ENCODE results near the gene FAM222B. TPM values are rescaled to one million over a fixed set of nuclear protein-coding genes. Genes with fewer than 3 reads are reported as not detected.
"Not testable (repeated sequence)": the region's sequence is repeated elsewhere in the genome, so short reads cannot be mapped to it uniquely, and the experiment has no call there.

Gene FAM222B
- total RNA-seq, 4 donors from 2014 or later: 12.1 to 20.7 (median 17.8) TPM

DNA sequence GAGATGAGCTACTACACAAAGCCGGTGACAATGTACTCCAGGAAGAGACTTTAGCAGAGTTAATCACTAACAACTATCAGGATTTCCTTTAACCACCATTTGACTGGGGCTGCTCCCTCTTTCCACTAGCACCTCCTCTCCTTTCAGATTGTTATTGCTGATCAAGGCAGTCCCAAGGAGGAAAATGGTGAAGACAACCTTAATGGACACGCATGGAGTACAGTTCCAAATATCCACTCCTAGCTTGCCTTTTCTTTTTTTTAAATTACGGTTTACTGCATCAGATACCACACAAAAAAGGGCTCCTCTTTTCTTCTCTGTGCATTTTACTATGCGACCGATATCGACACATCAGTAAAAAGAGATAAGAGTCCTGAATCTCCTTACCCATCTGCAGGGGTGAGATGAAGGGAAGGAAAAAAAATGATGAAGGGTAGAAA lies 30.9 kb downstream of the FAM222B start:
- DNase-seq (ENCODE audit: low spot score in 2 of 2): no peak
- H3K36me3 ChIP-seq: no peaks in the 10 kb centered on the region
- H3K9me3 ChIP-seq: no peaks in the 10 kb centered on the region
- H3K4me3 ChIP-seq: peak overlapping the region; percentile 94
- no peaks in the 10 kb centered on the region for H3K27me3 ChIP-seq
- H3K4me1 ChIP-seq: peaks cover 54% of the 10 kb centered on the region
- TF ChIP-seq EP300 (IDR thresholded peaks at IDR 0.05): no peak
- 4% methylated on average over 6 of the region's 6 CpGs for whole genome bisulfite sequencing
- peak overlapping the region; percentile 95 for H3K27ac ChIP-seq

DNA sequence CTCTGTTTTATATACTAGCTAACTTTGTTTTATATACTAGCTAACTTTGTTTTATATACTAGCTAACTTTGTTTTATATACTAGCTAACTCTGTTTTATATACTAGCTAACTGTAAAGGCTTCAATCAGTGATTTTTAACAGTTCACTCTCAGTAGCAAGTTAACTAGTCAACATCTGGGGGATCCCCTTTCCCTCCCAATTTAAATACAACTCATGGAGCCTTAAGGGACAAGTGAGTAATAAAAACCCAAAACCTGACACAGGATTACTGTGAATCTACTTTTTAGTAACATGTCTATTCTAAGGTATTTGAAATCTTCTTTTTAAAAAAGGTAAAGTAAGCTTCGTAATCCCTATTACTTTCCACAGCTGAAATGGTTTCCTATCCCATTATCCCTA lies 32.2 kb downstream of the FAM222B start:
- TF ChIP-seq, protein P1, sequence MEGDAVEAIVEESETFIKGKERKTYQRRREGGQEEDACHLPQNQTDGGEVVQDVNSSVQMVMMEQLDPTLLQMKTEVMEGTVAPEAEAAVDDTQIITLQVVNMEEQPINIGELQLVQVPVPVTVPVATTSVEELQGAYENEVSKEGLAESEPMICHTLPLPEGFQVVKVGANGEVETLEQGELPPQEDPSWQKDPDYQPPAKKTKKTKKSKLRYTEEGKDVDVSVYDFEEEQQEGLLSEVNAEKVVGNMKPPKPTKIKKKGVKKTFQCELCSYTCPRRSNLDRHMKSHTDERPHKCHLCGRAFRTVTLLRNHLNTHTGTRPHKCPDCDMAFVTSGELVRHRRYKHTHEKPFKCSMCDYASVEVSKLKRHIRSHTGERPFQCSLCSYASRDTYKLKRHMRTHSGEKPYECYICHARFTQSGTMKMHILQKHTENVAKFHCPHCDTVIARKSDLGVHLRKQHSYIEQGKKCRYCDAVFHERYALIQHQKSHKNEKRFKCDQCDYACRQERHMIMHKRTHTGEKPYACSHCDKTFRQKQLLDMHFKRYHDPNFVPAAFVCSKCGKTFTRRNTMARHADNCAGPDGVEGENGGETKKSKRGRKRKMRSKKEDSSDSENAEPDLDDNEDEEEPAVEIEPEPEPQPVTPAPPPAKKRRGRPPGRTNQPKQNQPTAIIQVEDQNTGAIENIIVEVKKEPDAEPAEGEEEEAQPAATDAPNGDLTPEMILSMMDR (IDR thresholded peaks at IDR 0.05): no peak
- no peak for TF ChIP-seq EP300 (IDR thresholded peaks at IDR 0.05)
- TF ChIP-seq POLR2AphosphoS5 (IDR thresholded peaks at IDR 0.05): no peak
- no peak for TF ChIP-seq POLR2A (IDR thresholded peaks at IDR 0.05)
- Histone ChIP-seq H3K4me1 (peaks cover 54% of the 10 kb centered on the region), H3K4me3 (no peak overlapping the region), H3K9me3 (no peaks in the 10 kb centered on the region), H3K27ac (peak overlapping the region; percentile 86), H3K36me3 (no peaks in the 10 kb centered on the region), H3K27me3 (no peaks in the 10 kb centered on the region)
- no peak for DNase-seq (ENCODE audit: low spot score in 2 of 2)
- WGBS: 90% methylated on average over 1 of the region's 1 CpG

DNA sequence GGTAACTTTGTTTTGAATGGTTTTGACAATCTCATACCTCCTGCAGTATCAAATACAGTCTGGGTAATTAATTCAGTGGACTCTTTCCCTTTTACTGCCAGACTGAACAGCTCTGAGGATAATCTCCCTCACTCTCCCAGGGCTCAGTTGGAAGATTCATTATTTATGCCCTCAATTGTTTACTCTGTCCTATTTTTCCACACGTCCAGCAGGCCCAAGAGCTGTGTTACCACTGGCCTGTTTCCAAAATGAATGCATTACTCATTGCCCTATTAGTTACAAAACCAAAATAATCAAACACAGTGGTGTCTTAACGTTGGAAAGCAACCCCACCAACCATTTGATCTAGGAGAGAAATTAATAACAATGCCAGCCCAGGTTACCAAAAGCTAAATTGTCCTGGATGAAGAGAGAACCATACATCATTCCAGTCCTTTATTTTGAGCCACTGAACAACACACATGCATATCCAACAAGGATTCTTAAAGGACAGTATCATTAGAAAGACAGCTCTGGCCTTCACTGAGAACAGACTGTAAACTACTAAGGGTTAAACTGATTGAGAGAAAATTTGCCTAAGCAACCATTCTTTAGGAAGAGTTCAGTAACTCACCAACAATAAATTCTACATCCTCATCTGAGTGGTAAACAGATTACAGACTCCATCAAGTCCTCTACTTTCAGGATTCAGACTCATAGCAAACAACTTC lies 34.5 kb downstream of the FAM222B start:
- no peaks in the 10 kb centered on the region for H3K9me3 ChIP-seq
- no peaks in the 10 kb centered on the region for H3K27me3 ChIP-seq
- DNase-seq (ENCODE audit: low spot score in 2 of 2): no peak
- H3K4me1 ChIP-seq: peaks cover 51% of the 10 kb centered on the region
- no peak overlapping the region for H3K4me3 ChIP-seq
- H3K36me3 ChIP-seq: peaks cover 4% of the 10 kb centered on the region
- H3K27ac ChIP-seq: peak overlapping the region; percentile 86
- TF ChIP-seq POLR2A (IDR thresholded peaks at IDR 0.05): no peak
- TF ChIP-seq POLR2AphosphoS5 (IDR thresholded peaks at IDR 0.05): no peak
- TF ChIP-seq, protein P1 (IDR thresholded peaks at IDR 0.05): no peak
- no peak for TF ChIP-seq EP300 (IDR thresholded peaks at IDR 0.05)
- WGBS: 5% methylated on average over 2 of the region's 2 CpGs

DNA sequence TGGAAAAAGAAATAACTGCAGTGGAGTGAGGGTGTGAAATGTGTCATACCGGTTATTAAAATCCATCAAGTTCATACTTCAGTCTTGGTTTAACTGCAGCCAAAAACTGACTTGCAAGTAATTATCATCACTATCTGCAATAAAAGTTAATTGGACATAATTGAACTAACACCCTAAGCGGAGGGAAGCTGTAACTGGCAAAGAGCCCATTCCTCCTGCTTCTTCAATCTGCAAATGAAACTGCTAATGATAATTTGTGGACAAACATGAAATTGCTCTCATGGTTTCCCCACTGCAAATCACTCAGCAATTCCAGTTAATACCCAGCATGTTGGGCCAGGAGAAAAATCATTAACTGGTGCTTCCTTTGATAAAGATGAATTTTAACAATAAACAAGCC lies 46.5 kb downstream of the FAM222B start:
- 44% methylated on average over 2 of the region's 2 CpGs for WGBS
- Histone ChIP-seq H3K27ac (no peak overlapping the region), H3K27me3 (no peaks in the 10 kb centered on the region), H3K4me3 (no peak overlapping the region), H3K4me1 (no peaks in the 10 kb centered on the region), H3K36me3 (no peaks in the 10 kb centered on the region), H3K9me3 (no peaks in the 10 kb centered on the region)
- TF ChIP-seq POLR2A (IDR thresholded peaks at IDR 0.05): no peak
- TF ChIP-seq POLR2AphosphoS5 (IDR thresholded peaks at IDR 0.05): no peak
- no peak for TF ChIP-seq EP300 (IDR thresholded peaks at IDR 0.05)
- TF ChIP-seq, protein P1 (IDR thresholded peaks at IDR 0.05): no peak
- no peak for DNase-seq (ENCODE audit: low spot score in 2 of 2)

DNA sequence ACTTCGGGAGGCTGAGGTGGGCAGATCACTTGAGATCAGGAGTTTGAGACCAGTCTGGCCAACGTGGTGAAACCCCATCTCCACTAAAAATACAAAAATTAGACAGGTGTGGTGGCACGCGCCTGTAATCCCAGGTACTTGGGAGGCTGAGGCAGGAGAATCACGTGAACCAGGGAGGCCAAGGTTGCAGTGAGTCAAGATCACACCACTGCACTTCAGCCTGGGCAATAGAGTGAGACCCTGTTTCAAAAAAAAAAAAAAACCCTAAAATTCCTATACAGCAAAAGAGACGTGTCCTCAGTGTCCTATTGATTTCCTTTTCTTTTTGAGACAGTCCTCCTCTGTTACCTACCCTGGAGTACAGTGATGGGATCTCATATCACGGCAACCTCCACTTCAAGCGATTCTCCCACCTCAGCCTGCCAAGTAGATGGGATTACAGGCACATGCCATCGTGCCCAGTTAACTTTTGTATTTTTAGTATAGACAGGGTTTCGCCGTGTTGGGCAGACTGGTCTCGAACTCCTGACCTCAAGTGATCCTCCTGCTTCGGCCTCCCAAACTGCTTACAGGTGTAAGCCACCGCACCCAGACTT lies 47.6 kb downstream of the FAM222B start:
- not testable (repeated sequence) for DNase-seq (ENCODE audit: low spot score in 2 of 2); H3K27ac ChIP-seq; H3K4me3 ChIP-seq; H3K36me3 ChIP-seq; H3K9me3 ChIP-seq; H3K4me1 ChIP-seq; H3K27me3 ChIP-seq
- 93% methylated on average over 14 of the region's 14 CpGs for WGBS

DNA sequence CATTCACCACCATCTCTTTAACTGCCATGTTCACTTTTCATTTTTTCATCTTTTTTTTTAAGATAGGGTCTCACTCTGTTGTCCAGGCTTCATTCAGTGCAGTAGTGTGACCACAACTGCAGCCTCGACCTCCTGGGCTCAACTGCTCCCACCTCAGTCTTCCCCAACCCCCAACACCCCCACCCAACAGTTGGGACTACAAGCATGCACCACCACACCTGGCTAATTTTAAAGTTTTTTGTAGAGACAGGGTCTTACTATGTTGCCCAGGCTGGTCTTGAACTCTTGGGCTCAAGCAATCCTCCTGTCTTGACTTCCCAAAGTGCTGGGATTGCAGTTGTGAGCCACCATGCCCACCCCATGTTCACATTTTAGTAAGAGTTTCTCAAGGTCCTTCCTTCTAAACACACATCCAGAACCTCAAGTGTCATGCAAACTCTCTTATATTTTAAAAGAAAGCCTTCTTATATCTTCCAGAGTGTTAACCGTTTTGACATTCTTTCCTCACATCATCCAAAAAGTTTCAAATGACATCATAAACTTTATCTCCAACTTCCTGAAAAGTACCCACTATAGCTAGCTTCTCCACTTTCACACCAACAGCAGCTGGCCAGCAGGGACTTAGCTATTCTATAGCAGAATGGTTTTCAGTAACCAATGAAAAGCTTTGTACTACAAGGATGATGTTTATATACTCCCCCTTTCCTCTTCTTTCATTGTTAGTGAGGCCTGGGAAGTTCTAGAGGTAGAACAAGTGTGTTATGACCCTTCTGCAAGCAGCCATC lies 49.5 kb downstream of the FAM222B start:
- Histone ChIP-seq H3K27ac (no peak overlapping the region), H3K4me1 (no peaks in the 10 kb centered on the region), H3K4me3 (no peak overlapping the region), H3K27me3 (no peaks in the 10 kb centered on the region), H3K36me3 (no peaks in the 10 kb centered on the region), H3K9me3 (no peaks in the 10 kb centered on the region)
- no peak for DNase-seq (ENCODE audit: low spot score in 2 of 2)
- TF ChIP-seq EP300 (IDR thresholded peaks at IDR 0.05) (no peak), POLR2A (IDR thresholded peaks at IDR 0.05) (no peak), POLR2AphosphoS5 (IDR thresholded peaks at IDR 0.05) (no peak)
- TF ChIP-seq, protein P1 (IDR thresholded peaks at IDR 0.05): no peak
- 87% methylated on average over 2 of the region's 2 CpGs for WGBS

Data from suprapubic skin (tissue), 4 donors.